Activated CD8-positive, alpha-beta memory T cell treated with anti-CD3 and anti-CD28 coated beads, Interleukin-2, amount 50 U/mL, for 1 hour (primary cell): ENCODE measurements around the gene VPS13C.

ENCODE experiments used
- DNase-seq: peaks from one replicate; pipeline ENCODE4 v3.0.0-alpha.2; 2020; ENCODE audit errors: extremely low read depth

Gene VPS13C

GRCh38 chr15:62060113-62060895, at the start of gene VPS13C:
VPS13C (minus strand) TSS chr15:62060447; CDS start chr15:62060374, 73 bp downstream.
- DNase-seq = peak; percentile 70

GRCh38 chr15:62109437-62109836, 49.2 kb upstream of the VPS13C start:
- no peak for DNase-seq

- DNase-seq = no peak
Observed at GRCh38 chr15:62108411-62108810, 48.2 kb upstream of the VPS13C start.

GRCh38 chr15:62107571-62108121, 47.4 kb upstream of the VPS13C start:
- no peak for DNase-seq

GRCh38 chr15:62106096-62106495, 45.8 kb upstream of the VPS13C start:
- DNase-seq = no peak

- DNase-seq = no peak
Observed at GRCh38 chr15:62105266-62105665, 45.0 kb upstream of the VPS13C start.

GRCh38 chr15:62104846-62105245, 44.6 kb upstream of the VPS13C start:
- no peak for DNase-seq

GRCh38 chr15:62104401-62104800, 44.2 kb upstream of the VPS13C start:
- DNase-seq = no peak

- no peak for DNase-seq
Observed at GRCh38 chr15:62103431-62103830, 43.2 kb upstream of the VPS13C start.

GRCh38 chr15:62099094-62099601, 38.9 kb upstream of the VPS13C start:
- no peak for DNase-seq

- DNase-seq = no peak
Observed at GRCh38 chr15:62094388-62094787, 34.1 kb upstream of the VPS13C start.

GRCh38 chr15:62093809-62094208, 33.6 kb upstream of the VPS13C start:
- DNase-seq = no peak

- DNase-seq = no peak
Observed at GRCh38 chr15:62090988-62091387, 30.7 kb upstream of the VPS13C start.

GRCh38 chr15:62089616-62090015, 29.4 kb upstream of the VPS13C start:
- DNase-seq = no peak

- DNase-seq = no peak
Observed at GRCh38 chr15:62088353-62088693, 28.1 kb upstream of the VPS13C start.

- DNase-seq = no peak
Observed at GRCh38 chr15:62087671-62088352, 27.6 kb upstream of the VPS13C start.

GRCh38 chr15:62085740-62086139, 25.5 kb upstream of the VPS13C start:
- no peak for DNase-seq

GRCh38 chr15:62083194-62084154, 23.2 kb upstream of the VPS13C start:
- DNase-seq = no peak

- no peak for DNase-seq
Observed at GRCh38 chr15:62079594-62079993, 19.3 kb upstream of the VPS13C start.

GRCh38 chr15:62075595-62076277, 15.5 kb upstream of the VPS13C start:
- DNase-seq = no peak

GRCh38 chr15:62071711-62072308, 11.6 kb upstream of the VPS13C start:
- no peak for DNase-seq
